Ecto neural progenitor cell (in vitro differentiated cells): Measurements from ENCODE around the gene RPL4.
"Not testable (repeated sequence)": the region's sequence is repeated elsewhere in the genome, so short reads cannot be mapped to it uniquely, and the experiment has no call there.

Experiments used
- DNase-seq: peaks from one replicate; pipeline ENCODE4 v3.0.0-alpha.2; 2018; ENCODE audit warnings: low spot score

The RPL4 gene

DNA sequence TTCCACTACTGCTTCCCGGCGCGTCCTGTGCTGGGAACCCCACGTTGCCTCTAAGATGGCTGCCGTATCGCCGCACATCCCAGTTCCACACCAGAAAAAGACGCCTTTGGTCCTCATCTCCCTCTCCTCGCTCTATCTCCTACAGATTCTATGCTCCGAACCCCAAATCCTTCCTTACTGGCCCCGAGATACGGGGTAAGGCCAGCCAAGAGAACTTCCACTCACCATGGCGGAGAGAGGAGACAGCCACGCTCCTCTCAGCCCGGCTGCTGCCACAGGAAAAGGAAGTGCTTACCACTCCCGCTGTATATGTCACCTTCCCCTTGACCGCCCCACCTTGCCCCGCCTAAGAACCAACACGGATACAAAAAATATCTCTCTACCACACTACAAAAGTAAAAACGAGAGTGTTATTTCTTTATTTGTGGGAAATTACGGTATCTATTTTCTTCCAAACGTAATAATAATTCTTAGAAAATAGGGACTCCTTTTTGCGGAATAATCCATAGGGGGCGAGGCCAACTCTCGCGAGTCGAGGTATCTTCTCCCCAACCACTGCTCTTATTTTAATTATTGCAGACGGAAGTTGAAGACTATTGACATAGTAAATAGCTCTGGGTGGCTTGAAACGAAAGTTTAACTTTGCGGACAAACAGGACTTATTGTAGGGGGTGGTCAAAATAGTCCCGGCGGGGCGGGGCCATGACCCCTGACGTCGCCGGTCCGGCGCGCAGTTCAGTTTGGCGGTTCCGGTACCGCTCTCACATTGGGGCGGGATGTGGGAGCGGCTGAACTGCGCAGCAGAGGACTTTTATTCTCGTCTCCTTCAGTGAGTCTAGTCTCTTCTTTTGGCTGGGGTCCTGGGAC is at the start of gene RPL4, which contains the start of gene ZWILCH:
Gene RPL4, minus strand, starts transcription at position 293 of the 867 bp plus-strand sequence. Its CDS starts 65 bp downstream, at position 228.
Gene ZWILCH, plus strand, starts transcription at position 764 of the 867 bp plus-strand sequence. Its CDS starts 13 bp downstream, at position 777.
- peak; percentile 71 for DNase-seq

- no peak for DNase-seq
Measured at GRCh38 chr15:66545255-66545654, 40.6 kb upstream of the RPL4 start.

DNA sequence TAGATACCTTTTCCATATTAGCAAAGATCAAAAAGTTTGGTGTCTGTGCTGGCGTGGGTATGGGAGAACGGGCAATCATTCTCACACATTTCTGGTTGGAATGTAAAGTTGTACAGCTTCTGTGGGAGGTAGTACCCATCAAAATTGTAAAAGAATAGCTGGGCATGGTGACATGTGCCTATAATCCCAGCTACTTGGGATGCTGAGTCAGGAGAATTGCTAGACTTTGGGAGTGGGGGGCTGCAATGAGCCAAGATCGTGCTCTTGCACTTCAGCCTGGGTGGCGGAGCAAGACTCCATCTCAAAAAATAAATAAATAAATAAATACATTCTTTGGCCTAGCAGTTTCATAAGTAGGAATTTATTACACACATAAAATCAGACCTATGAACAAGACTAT is 38.2 kb upstream of the RPL4 start:
- no peak for DNase-seq

DNA sequence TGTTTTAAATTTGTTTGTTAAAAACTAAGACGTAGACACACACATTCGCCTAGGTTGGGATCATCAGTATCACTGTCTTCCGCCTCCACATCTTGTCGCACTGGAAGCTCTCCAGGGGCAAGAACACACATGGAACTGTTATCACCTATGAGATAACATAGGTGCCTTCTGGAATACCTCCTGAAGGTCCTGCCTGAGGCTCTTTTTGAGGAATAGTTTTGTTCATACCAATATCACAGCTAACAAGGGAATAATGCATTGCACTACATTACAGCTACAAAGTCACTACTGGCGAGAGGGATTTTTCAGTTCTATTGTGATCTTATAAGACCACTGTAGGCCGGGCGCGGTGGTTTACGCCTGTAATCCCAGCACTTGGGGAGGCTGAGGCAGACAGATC is 30.4 kb upstream of the RPL4 start:
- no peak for DNase-seq

- no peak for DNase-seq
Measured at GRCh38 chr15:66524838-66525237, 20.2 kb upstream of the RPL4 start.

DNA sequence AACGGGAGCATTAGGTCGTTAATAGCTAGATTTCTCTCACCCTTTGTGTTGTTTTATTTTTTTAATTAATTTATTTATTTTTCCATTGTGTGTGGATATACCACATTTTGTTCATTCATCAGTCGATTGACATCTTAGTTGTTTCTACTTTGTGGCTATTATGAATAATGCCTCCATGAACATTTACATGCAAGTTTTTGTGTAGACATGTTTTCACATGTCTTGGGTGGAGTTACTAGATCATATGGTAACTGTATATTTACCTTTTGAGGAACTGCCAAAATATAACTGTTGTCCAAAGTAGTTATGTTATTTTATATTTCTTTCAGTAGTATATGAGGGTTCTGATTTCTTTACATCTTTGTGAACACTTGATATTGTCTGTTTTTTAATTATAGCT is 19.3 kb upstream of the RPL4 start:
- DNase-seq, result no peak

GRCh38 chr15:66515901-66516322 is 11.3 kb upstream of the RPL4 start:
- no peak for DNase-seq

GRCh38 chr15:66514586-66514985 is 9.9 kb upstream of the RPL4 start:
- DNase-seq, result no peak

DNA sequence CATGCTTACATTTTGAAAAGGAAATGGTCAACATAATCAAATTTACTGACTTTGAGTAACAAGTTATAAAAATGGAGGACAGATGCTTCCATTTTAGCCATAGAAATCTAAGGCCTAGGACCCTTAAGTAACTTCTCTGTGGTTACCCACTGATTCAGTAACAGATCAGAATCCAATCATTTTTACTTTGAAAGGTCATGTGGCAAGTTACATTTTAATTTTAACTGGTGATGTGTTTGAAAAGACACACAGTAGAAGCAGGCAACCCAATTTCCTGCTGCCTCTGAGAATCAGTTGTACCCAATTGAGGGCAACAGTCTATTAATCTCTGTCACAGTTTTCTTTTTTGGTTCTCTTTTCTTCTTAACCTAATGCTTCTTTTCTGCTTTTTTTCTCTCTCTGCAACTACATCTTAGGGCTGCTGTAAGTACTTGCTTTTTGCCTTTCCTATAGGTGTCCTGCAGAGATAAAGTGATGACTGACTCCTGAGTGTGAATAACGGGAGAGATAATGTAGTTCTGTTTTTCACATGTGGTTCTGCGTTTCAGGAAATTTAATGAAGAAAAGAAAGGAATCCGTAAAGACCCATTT is 3.7 kb upstream of the RPL4 start:
- DNase-seq, result no peak

DNA sequence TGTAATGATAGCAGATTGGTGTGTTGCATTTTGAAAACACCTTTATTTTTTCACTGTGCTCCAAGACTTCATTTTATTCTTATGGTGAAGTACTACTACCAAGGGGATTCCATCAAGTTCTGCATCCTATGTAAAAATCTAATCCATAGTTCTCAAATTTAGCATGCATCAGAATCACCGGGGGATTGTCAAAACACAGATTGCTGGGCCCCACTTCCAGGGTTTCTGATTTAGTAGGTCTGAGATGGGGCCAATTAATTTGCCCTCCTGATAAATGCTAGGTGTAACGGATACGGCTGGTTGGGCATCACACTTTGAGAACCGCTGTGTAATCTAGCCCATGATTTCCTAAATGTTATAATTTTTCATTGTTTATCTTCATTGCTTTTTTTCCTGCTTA is 1.2 kb upstream of the RPL4 start:
- no peak for DNase-seq

- peak; percentile 76 for DNase-seq
Measured at GRCh38 chr15:66505430-66505811, 766 bp upstream of the RPL4 start.

DNA sequence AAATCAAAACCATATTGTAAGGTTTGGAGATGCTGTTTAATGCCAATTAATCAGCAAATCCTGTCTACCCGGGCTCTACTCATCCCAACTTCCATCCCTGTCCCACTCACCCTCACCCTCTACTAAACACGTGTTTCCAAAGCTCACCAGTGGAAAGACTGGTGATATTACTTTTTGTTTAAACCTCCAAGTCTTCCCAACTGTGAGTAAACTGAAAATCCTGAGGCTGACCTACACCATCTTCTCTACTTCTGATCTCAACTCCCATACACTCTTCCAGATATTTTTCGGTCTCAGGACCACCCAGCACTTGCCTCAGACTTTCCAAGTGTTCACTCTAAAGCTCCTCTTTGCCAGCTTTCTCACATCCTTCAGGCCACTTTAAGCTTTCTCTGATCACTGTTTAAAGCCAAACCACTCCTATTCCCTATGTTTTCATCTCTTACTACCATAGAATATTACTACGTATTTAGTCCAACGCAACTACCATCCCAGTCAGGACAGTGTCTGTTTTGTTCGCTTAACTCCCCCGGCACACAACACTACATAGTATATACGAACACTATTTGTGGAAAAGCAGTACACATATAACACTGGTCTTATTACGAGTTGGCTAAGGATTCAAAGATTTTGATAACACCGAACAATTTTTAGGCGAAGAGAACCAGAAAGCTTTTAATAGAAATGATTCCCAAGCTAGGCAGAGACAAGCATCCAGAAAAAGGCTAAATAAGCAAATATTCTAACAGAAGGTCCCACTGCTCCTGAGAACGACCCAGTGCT is 684 bp downstream of the RPL4 start:
- no peak for DNase-seq

DNA sequence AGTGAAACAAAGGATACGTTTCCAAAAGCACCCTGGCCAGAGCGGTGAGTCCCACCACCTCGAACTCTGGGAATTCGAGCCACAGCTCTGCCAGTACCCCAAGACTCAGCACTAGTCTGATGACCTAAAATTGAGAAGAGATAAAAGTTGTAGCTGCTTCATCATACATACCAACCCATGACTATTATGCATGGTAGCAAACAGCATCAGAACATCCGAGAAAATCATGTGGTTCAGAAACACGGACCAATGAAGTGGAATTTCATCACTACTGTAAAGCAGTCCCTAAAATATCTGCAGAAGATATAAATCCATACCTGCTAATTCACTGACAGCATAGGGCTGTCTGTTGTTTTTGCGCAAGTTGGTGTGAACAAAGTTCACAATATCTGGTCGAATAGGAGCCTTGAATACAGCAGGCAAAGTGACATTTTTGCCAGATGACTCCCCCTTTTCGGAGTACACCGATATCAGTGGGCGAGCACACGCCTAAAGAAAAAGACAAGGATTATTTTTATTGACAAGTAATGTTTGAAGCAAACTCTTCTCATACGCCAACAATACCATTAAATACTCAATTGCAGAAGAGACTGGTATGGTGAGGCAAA is 1.5 kb downstream of the RPL4 start:
- not testable (repeated sequence) for DNase-seq

DNA sequence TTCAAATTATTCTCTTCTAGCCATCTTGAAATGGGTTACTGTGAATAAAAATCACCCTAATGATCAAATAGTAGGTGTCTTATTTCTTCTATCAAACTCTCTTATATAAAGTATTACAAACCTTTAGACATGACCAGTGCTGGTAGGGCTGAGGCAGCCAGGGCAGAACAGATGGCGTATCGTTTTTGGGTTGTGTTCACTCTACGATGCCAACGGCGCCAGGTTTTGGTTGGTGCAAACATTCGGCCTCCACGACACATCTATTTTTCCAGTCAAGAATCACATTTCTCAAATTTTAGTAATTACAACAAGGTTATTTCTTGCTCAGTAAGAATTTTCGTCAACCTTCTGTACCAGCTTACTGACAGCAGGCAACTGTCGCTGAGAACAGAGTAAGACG is 2.2 kb downstream of the RPL4 start:
- no peak for DNase-seq

- not testable (repeated sequence) for DNase-seq
Measured at GRCh38 chr15:66500346-66500745, 4.3 kb downstream of the RPL4 start.

DNA sequence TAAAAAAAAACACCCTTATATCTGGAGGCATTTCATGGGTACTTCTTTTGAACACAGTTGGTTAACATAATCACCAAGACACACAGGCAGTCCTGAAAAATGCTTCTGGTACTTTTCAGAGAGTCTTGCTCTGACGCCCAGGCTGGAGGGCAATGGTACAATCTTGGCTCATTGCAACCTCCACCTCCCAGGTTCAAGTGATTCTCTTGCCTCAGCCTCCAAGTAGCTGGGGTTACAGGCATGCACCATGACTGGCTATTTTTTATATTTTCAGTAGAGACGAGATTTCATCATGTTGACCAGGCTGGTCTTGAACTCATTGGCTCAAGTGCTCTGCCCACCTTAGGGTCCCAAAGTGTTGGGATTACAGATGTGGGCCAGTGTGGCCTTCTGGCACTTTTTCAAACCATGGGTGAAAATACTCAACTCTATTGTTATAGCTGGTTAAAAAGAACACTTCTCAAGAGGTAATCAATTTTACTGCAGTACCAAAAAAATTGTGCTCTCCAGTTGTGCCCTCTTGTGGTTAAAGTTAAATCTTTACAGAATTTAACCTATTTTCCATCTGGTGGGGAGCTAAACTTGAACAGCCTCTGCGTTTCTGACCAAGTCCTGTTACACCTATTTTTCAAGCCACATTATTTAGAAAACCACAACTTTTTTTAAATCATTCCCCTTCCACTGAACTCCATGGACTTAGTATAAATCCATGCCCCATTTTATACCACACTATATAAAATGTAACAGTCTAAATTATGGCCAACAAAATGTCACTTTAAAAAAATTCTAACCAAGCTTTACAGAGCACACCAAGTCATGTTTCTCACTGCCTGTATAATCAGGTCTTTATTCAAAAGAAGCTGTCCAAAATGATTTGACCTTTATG is 5.9 kb downstream of the RPL4 start:
- no peak for DNase-seq

DNA sequence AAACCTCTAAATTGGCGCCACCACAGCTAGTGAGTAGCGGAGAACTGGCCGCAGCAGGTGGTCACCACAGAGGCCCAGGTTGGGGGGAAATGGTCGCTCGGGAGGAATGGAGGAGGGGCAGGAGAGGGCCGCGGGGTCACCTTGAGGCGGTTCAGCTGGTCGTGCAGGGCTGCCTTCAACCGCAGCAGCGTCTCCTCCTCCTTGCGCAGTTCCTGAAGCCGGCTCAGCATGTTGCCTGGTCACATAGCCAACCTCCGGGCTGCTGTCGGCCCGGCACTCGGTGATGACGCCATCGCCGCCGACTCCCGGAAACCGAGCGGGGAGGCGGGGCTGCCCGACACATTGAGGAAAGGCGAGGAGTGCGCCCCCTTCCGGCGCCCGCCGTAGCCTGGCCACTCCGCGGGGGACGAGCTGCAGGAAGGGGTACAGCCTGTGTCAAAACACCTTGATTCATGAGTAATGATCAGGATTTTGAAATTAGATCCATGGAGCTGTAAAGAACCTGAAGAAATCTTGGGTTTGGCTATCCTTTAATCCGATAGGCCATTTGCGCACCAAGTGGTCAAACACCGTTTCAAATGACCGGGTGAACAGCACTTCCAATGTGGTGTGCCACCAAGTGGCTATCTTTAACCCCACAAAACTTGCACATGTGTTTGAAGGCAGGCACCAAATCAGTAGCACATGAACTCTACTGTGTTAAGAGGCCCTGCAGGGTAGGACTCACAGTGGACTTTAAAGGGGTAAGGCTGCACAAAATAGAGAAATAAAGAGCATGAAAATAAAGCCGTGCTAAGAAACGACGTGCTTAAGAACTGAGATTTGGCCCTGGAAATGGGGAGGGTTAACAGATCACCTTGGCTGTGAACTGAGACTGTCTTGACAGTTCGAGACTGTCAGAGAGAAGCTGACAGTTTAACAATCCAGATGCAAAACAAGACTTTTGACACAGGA is 6.9 kb downstream of the RPL4 start, which contains the start of gene SNAPC5:
Gene SNAPC5, minus strand, starts transcription at position 261 of the 954 bp plus-strand sequence. Its CDS starts 31 bp downstream, at position 230.
- peak; percentile 99 for DNase-seq

- DNase-seq, result peak; percentile 54
Measured at GRCh38 chr15:66496951-66497501, 7.6 kb downstream of the RPL4 start.

DNA sequence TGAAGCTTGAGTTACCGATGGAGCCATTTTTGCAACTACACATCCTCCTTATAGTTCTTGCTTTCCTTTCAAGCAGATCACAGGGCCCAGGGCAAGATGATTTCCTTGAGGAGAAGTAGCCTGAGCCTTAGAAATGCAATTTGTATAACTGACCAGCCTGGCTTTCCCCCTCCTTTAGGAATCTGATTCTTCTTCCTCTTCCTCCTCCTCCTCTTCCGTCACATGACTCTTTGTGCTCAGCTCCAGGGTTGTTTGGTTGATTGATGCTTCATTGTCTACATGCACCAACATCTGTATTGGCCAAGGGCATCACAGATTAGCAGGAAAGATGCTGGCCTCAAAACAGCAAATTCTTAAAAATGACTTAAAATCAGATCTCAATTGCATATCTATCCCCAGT is 10.4 kb downstream of the RPL4 start:
- DNase-seq, result no peak

DNA sequence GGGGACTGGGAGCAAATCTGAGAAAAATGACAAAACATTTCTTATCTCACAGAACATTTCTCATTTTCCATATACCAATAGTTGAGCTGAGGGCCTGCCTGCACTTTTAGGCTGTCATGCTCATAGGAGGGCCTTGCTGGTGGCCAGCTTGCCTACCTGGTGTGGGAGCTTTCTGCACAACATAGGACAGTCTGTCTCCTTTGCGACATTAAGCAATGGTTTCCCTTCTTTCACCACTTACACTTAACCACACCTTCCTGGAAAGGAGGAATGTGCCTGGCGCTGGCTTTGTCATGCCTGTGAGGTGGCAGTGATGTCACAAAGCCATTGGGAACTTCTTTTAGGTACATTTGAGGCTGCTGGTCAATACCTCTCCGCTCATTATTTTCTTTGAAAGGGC is 12.8 kb downstream of the RPL4 start:
- no peak for DNase-seq
